Aorta (tissue), 5 donors: ENCODE results near the gene FRMD4A. TPM values are rescaled to one million over a fixed set of nuclear protein-coding genes. Genes with fewer than 3 reads are reported as not detected.

Source experiments
- ATAC-seq: fragments of 200-7000 bp; cut with Tn5 transposase; one replicate; pipeline ENCODE4 v1.9.1; 2022; ENCODE audit warnings: moderate library complexity; ENCODE audit not compliant: low FRiP score
- DNase-seq, 2 donors: peaks; one replicate each; pipeline ENCODE4 v3.0.0-alpha.2; 2020
- H3K27ac ChIP-seq, 2 donors: one replicate each; pipeline ENCODE4 v1.5.1; 2013; ENCODE audit warnings: low read length in 2 of 2, mild to moderate bottlenecking in 2 of 2, moderate library complexity in 2 of 2, control low read depth in 1 of 2, inconsistent platforms in 1 of 2, low read depth in 1 of 2
- H3K27me3 ChIP-seq, 2 donors: one replicate each; pipeline ENCODE4 v1.6.1; 2013; ENCODE audit warnings: control low read depth in 1 of 2, low read length in 1 of 2, mild to moderate bottlenecking in 1 of 2, moderate library complexity in 1 of 2; ENCODE audit not compliant: insufficient read depth in 2 of 2, control insufficient read depth in 1 of 2
- H3K36me3 ChIP-seq, 2 donors: one replicate each; pipeline ENCODE4 v1.6.1; 2013; ENCODE audit warnings: control low read depth in 1 of 2, low read length in 1 of 2, mild to moderate bottlenecking in 1 of 2; ENCODE audit not compliant: insufficient read depth in 2 of 2, control insufficient read depth in 1 of 2
- H3K4me1 ChIP-seq, 2 donors: one replicate each; pipeline ENCODE4 v1.6.1; 2013; ENCODE audit warnings: low read length in 2 of 2, control low read depth in 1 of 2, mild to moderate bottlenecking in 1 of 2, moderate library complexity in 1 of 2; ENCODE audit not compliant: insufficient read depth in 2 of 2, control insufficient read depth in 1 of 2
- H3K4me3 ChIP-seq, 2 donors: one replicate each; pipeline ENCODE4 v1.5.1; 2013; ENCODE audit warnings: low read length in 2 of 2, control low read depth in 1 of 2, mild to moderate bottlenecking in 1 of 2
- H3K9me3 ChIP-seq: one replicate; pipeline ENCODE4 v1.6.1; 2013; ENCODE audit warnings: mild to moderate bottlenecking, low read length; ENCODE audit not compliant: control insufficient read depth
- WGBS, 2 donors: extraction: QIAGEN DNeasy Blood & Tissue Kit; methylation state at CpG; one replicate each; pipeline ENCODE4 v1.1.7; 2013; 5-methylcytosine and 5-hydroxymethylcytosine counted together
- intact Hi-C, 2 donors: fragments of 100-400 bp; cut with DNase I; formaldehyde crosslinking; loops; one replicate each; pipeline versions ENCODE4 v1.14.2 to v1.15.0; 2022
- polyA plus RNA-seq, 2 donors: library from polyadenylated mRNA; stranded (reverse); fragments of 200-250 nt; gene quantifications; one replicate each; pipeline ENCODE4 v1.2.3, GENCODE V29; 2013
- total RNA-seq, 2 donors: library from RNA; stranded (reverse); fragmentation: NEBNext Ultra II Directional; extraction: Animal tissue kit (Norgen Biotek cat#: 25700); gene quantifications; one replicate each; pipeline ENCODE4 v1.2.1, GENCODE V29; 2021
- donor health status: healthy with polysubstance abuse.
- donor health status: Bipolar disorder and iron deficiency.
- donor health status: DM: no; HTN: no; CAD: no.
- donor health status: DM: no; HTN: no; CAD: no.
- donor health status: DM: yes; HTN: yes; CAD: no.

The FRMD4A gene
- total and polyA plus RNA-seq, 4 donors = 11.4 to 65.6 (median 39.7) TPM

DNA sequence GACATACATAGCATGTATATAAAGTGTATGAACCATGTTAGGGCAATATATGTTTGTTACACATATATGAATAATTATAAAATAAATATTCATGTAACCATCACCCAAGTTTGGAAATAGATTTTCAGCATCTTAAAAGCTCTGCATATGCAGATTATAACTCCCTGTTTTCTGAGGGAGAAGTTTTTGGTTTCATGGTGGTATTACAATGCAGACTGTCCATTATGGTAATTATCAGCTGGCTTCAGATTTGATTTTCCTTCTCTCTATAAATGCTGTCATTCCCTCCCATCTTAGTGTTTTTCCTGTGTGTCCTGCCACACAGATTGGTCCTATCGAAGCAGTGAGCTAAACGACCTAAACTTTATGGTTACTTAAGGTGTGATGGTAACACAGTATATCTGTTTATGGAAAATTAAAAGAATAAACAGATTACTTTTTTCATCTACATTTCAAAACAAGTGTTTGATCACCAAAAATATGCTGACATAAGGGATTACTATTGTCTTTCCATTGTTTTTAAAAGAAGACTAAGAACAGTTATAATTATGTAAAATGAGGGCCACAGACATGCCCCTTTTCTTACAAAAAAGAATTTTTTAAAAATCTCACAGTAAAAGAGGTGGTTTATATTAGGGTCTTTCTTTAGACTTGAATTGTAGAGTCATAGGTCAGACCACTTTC, 726.2 kb downstream of the FRMD4A start:
- Histone ChIP-seq H3K4me1 (no peaks in the 10 kb centered on the region), H3K27ac (no peak overlapping the region), H3K9me3 (no peaks in the 10 kb centered on the region), H3K36me3 (peaks cover 0 to 3% of the 10 kb centered on the region in 2 donors), H3K4me3 (no peak overlapping the region), H3K27me3 (no peaks in the 10 kb centered on the region)
- WGBS, 2 donors = 86 to 90% methylated on average over 2 of the region's 2 CpGs
- DNase-seq = no peak
- intact Hi-C loops = no loop called here
- ATAC-seq = no peak

DNA sequence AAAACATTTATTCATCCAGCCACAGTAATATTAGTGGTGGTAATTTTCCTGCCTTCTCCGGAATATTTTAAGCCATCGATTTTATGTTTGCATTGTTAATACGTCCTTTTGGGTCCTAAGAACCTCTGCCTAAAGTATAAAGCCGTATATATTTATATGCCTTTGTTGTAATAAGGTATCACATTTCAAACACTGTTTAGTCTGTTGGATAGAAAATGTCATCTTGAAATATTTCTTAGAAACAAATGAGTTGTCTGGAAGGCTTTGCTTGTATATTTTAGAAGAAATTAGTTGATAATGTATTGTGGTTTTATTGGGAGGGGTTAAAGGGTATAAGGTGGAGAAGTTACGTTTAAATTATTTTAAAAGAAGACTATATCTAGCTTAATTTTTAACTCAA, 732.8 kb downstream of the FRMD4A start:
- Histone ChIP-seq H3K4me3 (no peak overlapping the region), H3K36me3 (peaks cover 0 to 3% of the 10 kb centered on the region in 2 donors), H3K27ac (no peak overlapping the region), H3K9me3 (no peaks in the 10 kb centered on the region), H3K27me3 (no peaks in the 10 kb centered on the region), H3K4me1 (no peaks in the 10 kb centered on the region)
- no peak for DNase-seq
- WGBS, 2 donors = 79 to 86% methylated on average over 5 of the region's 5 CpGs
- intact Hi-C loops = no loop called here
- no peak for ATAC-seq

DNA sequence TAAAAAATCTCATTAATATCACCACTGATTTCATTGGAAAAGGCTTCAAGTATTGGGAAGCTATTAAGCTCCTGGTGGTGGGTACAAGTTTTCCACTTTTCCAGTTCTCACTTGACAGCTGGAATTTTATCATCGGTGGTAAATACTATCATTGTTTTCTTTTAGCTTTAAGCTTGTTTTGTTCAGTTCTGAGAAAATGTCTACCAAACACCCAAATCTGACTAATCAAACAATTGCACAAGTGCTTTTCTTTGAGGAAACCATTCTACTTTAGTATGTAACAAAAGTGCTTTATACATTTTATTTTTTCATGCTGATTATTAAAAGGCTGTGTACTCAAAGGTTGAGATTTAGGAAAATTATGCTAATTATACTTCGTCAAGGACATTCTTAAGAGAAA, 736.1 kb downstream of the FRMD4A start:
- H3K36me3 ChIP-seq = peaks cover 0 to 7% of the 10 kb centered on the region in 2 donors
- H3K4me3 ChIP-seq = no peak overlapping the region
- H3K9me3 ChIP-seq = no peaks in the 10 kb centered on the region
- DNase-seq (no peak), ATAC-seq (no peak)
- H3K27ac ChIP-seq = no peak overlapping the region
- intact Hi-C loops = no loop called here
- no peaks in the 10 kb centered on the region for H3K27me3 ChIP-seq
- 79 to 89% methylated on average over 2 of the region's 2 CpGs for WGBS, 2 donors
- H3K4me1 ChIP-seq = no peaks in the 10 kb centered on the region
